Spleen (tissue), 11 donors: ENCODE measurements around the gene MICALL2. TPM values are rescaled to one million over a fixed set of nuclear protein-coding genes. Genes with fewer than 3 reads are reported as not detected.
A peak's percentile ranks its signal among the peaks of the same experiment; 100 is the strongest.

Source experiments
- DNase-seq: peaks from one replicate; pipeline ENCODE4 v3.0.0-alpha.2; 2020
- H3K27ac ChIP-seq, 8 donors: fragments of 200-600 bp; sonication (generic) in 7 of 8; 1 replicate in 4 of 8; 2 replicates in 4 of 8; pipeline versions ENCODE4 v1.5.0 to v1.8.0; 2016 to 2021; ENCODE audit warnings: inconsistent platforms in 4 of 8, mild to moderate bottlenecking in 4 of 8, moderate library complexity in 1 of 8
- H3K27me3 ChIP-seq, 7 donors: fragments of 200-600 bp; sonication (generic) in 6 of 7; replicated peaks in 1 of 7; 1 replicate in 4 of 7; 2 replicates in 3 of 7; pipeline versions ENCODE4 v1.5.0 to v1.8.0; 2016 to 2021; ENCODE audit warnings: inconsistent platforms in 3 of 7, mild to moderate bottlenecking in 1 of 7
- H3K36me3 ChIP-seq, 6 donors: fragments of 200-600 bp; sonication (generic) in 5 of 6; 1 replicate in 4 of 6; 2 replicates in 2 of 6; pipeline versions ENCODE4 v1.5.0 to v1.8.0; 2016 to 2021; ENCODE audit warnings: inconsistent platforms in 2 of 6
- H3K4me1 ChIP-seq, 6 donors: fragments of 200-600 bp; sonication (generic) in 5 of 6; 1 replicate in 3 of 6; 2 replicates in 3 of 6; pipeline versions ENCODE4 v1.5.0 to v1.8.0; 2016 to 2021; ENCODE audit warnings: inconsistent platforms in 3 of 6
- H3K4me3 ChIP-seq, 8 donors: fragments of 200-600 bp; sonication (generic) in 7 of 8; 1 replicate in 4 of 8; 2 replicates in 4 of 8; pipeline versions ENCODE4 v1.5.0 to v1.8.0; 2016 to 2021; ENCODE audit warnings: inconsistent platforms in 4 of 8, mild to moderate bottlenecking in 4 of 8, moderate library complexity in 2 of 8
- H3K9me3 ChIP-seq, 8 donors: fragments of 200-600 bp; sonication (generic) in 7 of 8; 1 replicate in 4 of 8; 2 replicates in 4 of 8; pipeline versions ENCODE4 v1.5.0 to v1.8.0; 2016 to 2021; ENCODE audit warnings: inconsistent platforms in 4 of 8
- POLR2A ChIP-seq, 3 donors: fragments of 450-650 bp; IDR thresholded peaks; one replicate each; pipeline ENCODE4 v1.5.1; 2017; ENCODE audit warnings: antibody characterized with exemption in 3 of 3, mild to moderate bottlenecking in 1 of 3
- POLR2AphosphoS5 ChIP-seq, 3 donors: sonication (generic); formaldehyde crosslinking; IDR thresholded peaks; one replicate each; pipeline ENCODE4 v1.5.1; 2017; ENCODE audit warnings: antibody characterized with exemption in 3 of 3
- WGBS, 5 donors: extraction: QIAGEN DNeasy Blood & Tissue Kit in 3 of 5; methylation state at CpG; one replicate each; pipeline versions ENCODE4 v1.1.5 to v1.1.7; 2013 to 2018; 5-methylcytosine and 5-hydroxymethylcytosine counted together
- intact Hi-C: fragments of 100-400 bp; cut with DNase I; formaldehyde crosslinking; loops from one replicate; pipeline ENCODE4 v1.15.0; 2023; ENCODE audit warnings: low total_unique reads
- polyA plus RNA-seq, 3 donors: library from polyadenylated mRNA; stranded (reverse); fragments of 200-250 nt; gene quantifications; one replicate each; pipeline ENCODE4 v1.2.1, GENCODE V29; 2013
- total RNA-seq, 7 donors: library from RNA; depleted of rRNA in 3 of 7; stranded (reverse); fragments of >200 nt in 3 of 7; fragmentation: NEBNext Ultra II Directional in 4 of 7; extraction: Animal tissue kit (Norgen Biotek cat#: 25700) in 4 of 7; gene quantifications; one replicate each; pipeline versions ENCODE4 v1.1.0 to v1.2.1, GENCODE V29; 2016 to 2021
- TF ChIP-seq, protein P1 (sequence below), 11 experiments: fragments of 200-600 bp in 7 of 11; fragments of 450-650 bp in 4 of 11; sonication (generic) in 4 of 11; IDR thresholded peaks in 8 of 11; conservative IDR thresholded peaks in 3 of 11; 1 replicate in 7 of 11; 2 replicates in 4 of 11; pipeline versions ENCODE4 v1.4.0 to v1.8.0; 2016 to 2021; ENCODE audit warnings: antibody characterized with exemption in 11 of 11, inconsistent platforms in 4 of 11, mild to moderate bottlenecking in 1 of 11
- donor health status: healthy with polysubstance abuse.
- donor health status: DM: no; HTN: no; CAD: no; lungs with moderate emphysema.
- donor health status: DM: no; HTN: no; CAD: no.
- donor health status: Bipolar disorder and iron deficiency.
- donor health status: healthy.
- donor health status: DM: no; HTN: no; CAD: no.
- donor health status: DM: yes; HTN: yes; CAD: no.

Gene MICALL2
- total and polyA plus RNA-seq, 10 donors, result 36.3 to 361 (median 96.7) TPM

DNA sequence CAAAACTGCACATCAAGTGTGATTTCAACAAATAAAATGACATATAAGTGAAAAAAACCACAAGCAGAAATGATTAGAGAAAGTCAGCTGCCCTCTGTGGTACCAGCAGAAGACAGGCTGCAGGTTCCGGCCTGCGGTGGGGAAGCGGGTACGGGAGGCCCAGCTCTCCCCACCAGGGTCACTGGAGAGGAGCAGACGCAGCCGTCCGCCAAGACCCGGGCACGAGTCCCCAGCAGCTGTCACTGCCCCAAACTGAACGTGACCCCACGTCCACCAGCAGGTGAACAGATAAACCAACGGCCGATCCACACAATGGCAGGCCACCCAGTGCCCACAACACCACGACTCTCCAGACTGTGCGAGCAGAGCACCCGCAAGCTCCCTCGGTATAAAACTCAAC, 16.1 kb upstream of the MICALL2 start:
- Histone ChIP-seq H3K4me1 (peaks cover 6 to 14% (median 11%) of the 10 kb centered on the region in 6 donors), H3K9me3 (no peaks in the 10 kb centered on the region), H3K36me3 (peaks cover 0 to 100% (median 99%) of the 10 kb centered on the region in 6 donors), H3K4me3 (no peak overlapping the region), H3K27ac (no peak overlapping the region), H3K27me3 (no peaks in the 10 kb centered on the region)
- no peak for DNase-seq
- TF ChIP-seq, protein P1, sequence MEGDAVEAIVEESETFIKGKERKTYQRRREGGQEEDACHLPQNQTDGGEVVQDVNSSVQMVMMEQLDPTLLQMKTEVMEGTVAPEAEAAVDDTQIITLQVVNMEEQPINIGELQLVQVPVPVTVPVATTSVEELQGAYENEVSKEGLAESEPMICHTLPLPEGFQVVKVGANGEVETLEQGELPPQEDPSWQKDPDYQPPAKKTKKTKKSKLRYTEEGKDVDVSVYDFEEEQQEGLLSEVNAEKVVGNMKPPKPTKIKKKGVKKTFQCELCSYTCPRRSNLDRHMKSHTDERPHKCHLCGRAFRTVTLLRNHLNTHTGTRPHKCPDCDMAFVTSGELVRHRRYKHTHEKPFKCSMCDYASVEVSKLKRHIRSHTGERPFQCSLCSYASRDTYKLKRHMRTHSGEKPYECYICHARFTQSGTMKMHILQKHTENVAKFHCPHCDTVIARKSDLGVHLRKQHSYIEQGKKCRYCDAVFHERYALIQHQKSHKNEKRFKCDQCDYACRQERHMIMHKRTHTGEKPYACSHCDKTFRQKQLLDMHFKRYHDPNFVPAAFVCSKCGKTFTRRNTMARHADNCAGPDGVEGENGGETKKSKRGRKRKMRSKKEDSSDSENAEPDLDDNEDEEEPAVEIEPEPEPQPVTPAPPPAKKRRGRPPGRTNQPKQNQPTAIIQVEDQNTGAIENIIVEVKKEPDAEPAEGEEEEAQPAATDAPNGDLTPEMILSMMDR (IDR thresholded peaks at IDR 0.05 in 8 of 11, conservative IDR thresholded peaks at IDR 0.05 in 3 of 11), result no peak
- TF ChIP-seq POLR2A (IDR thresholded peaks at IDR 0.05) (no peak), POLR2AphosphoS5 (IDR thresholded peaks at IDR 0.05) (no peak)
- intact Hi-C loops, result no loop called here
- WGBS, 5 donors, result 84 to 97% (median 92%) methylated on average over 9 to 17 of the region's 17 CpGs

DNA sequence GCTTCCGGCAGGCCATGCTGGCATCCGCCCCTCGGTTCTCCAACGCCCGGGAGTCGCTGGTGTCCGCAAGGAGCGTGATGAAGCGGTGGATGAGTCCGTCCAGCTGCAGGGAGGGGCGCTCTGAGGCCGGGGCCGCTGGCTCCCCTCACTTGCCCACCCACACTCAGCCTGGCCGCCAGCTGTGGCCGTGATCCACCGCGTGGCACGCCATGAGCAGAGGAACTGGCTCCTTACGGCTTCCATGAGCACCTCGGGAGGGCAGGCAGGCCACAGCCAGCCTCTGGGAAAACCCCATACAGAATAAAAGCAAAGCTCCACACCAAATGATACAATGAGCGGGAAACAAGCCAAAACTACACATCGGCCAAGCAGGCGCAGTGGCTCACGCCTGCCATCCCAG, 15.5 kb upstream of the MICALL2 start:
- intact Hi-C loops, result no loop called here

DNA sequence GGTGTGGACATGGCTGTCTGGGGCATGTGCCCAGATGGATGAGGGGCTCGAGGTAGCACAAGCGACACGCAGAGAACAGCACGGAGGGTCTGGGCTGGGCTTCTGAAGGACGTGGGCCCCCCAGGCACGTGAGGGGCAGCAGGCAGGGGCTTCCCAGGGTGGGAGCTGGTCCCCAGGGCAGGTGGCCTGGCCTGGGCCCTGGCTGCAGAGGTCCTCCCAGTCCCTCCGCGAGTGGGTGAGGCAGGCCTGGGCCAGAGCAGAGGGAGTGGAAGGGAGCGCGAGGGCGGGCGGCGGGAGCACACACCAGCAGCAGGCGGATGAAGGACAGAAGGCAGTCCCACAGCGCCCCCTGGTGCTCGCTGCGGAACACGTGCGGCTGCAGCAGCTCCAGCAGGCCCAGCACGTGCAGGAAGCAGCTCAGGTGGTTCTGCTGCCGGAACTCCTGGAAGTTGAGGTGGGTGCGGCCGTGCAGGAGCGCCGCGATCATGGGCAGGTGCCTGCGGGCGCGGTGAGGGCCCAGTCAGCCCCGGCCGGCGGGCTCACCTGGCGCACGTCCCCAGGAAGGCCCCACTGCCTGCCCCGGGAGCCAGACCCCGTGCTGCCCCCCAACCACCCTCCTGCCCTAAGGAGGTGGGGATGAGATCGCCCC, 14.7 kb upstream of the MICALL2 start:
- WGBS, 5 donors, result 28 to 64% (median 35%) methylated on average over 15 to 37 of the region's 37 CpGs
- H3K36me3 ChIP-seq, result peaks cover 0 to 100% (median 98%) of the 10 kb centered on the region in 6 donors
- peaks cover 6 to 14% (median 11%) of the 10 kb centered on the region in 6 donors for H3K4me1 ChIP-seq
- H3K4me3 ChIP-seq, result no peak overlapping the region
- no peaks in the 10 kb centered on the region for H3K9me3 ChIP-seq
- no peaks in the 10 kb centered on the region for H3K27me3 ChIP-seq
- intact Hi-C loops, result no loop called here
- TF ChIP-seq POLR2AphosphoS5 (IDR thresholded peaks at IDR 0.05) (peak; percentile 40 to 80 (median 68)), POLR2A (IDR thresholded peaks at IDR 0.05) (no peak)
- TF ChIP-seq, protein P1 (IDR thresholded peaks at IDR 0.05 in 8 of 11, conservative IDR thresholded peaks at IDR 0.05 in 3 of 11), result peak; percentile 78 to 99 (median 90)
- peak overlapping the region in 1 of 8 donors; percentile 1 for H3K27ac ChIP-seq
- peak; percentile 96 for DNase-seq

More for the DNA sequence above, 15.5 kb upstream of the MICALL2 start:
- H3K4me1 ChIP-seq, result peaks cover 6 to 14% (median 11%) of the 10 kb centered on the region in 6 donors
- no peaks in the 10 kb centered on the region for H3K27me3 ChIP-seq
- no peak overlapping the region for H3K4me3 ChIP-seq
- no peaks in the 10 kb centered on the region for H3K9me3 ChIP-seq
- no peak for DNase-seq
- peaks cover 0 to 100% (median 99%) of the 10 kb centered on the region in 6 donors for H3K36me3 ChIP-seq
- 88 to 93% (median 90%) methylated on average over 24 of the region's 24 CpGs for WGBS, 5 donors
- H3K27ac ChIP-seq, result no peak overlapping the region
- TF ChIP-seq POLR2A (IDR thresholded peaks at IDR 0.05), result no peak
- no peak for TF ChIP-seq POLR2AphosphoS5 (IDR thresholded peaks at IDR 0.05)
- TF ChIP-seq, protein P1 (IDR thresholded peaks at IDR 0.05 in 8 of 11, conservative IDR thresholded peaks at IDR 0.05 in 3 of 11), result no peak

DNA sequence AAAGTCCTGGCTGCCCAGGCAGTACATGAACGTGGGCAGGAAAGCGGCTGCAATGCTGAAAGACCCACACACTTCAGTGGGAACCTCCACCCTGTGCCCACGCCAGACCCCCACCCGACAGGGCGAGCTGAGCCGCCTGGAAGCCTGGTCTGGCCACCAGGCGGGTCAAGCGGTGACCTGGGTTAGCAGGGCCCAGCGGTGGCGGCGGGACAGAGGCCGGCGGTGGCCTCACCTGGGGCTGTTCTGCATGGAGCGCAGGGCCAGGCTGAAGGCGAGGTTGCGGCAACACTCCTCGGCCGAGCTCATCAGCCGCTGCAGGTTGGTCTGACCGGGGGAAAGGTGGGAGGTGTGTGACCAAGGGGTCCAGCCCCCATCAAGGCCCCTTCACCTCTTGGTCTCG, 11.6 kb upstream of the MICALL2 start:
- DNase-seq, result no peak
- no peak overlapping the region for H3K4me3 ChIP-seq
- H3K9me3 ChIP-seq, result no peaks in the 10 kb centered on the region
- H3K4me1 ChIP-seq, result peaks cover 8 to 29% (median 19%) of the 10 kb centered on the region in 6 donors
- TF ChIP-seq, protein P1 (IDR thresholded peaks at IDR 0.05 in 8 of 11, conservative IDR thresholded peaks at IDR 0.05 in 3 of 11), result no peak
- TF ChIP-seq POLR2AphosphoS5 (IDR thresholded peaks at IDR 0.05) (no peak), POLR2A (IDR thresholded peaks at IDR 0.05) (no peak)
- H3K36me3 ChIP-seq, result peaks cover 0 to 82% (median 71%) of the 10 kb centered on the region in 6 donors
- no peak overlapping the region for H3K27ac ChIP-seq
- no peaks in the 10 kb centered on the region for H3K27me3 ChIP-seq
- intact Hi-C loops, result no loop called here
- 89 to 98% (median 97%) methylated on average over 6 to 21 of the region's 21 CpGs for WGBS, 5 donors
